Right forelimb (tissue), 1 donor: Measurements from ENCODE around the gene AKAP12.
"Not testable (repeated sequence)": the region's sequence is repeated elsewhere in the genome, so short reads cannot be mapped to it uniquely, and the experiment has no call there.

Source experiments
- DNase-seq: peaks from one replicate; pipeline ENCODE4 v3.0.0-alpha.2; 2018

The AKAP12 gene

GRCh38 chr6:151313066-151313491, 73.3 kb downstream of the AKAP12 start:
- no peak for DNase-seq

GRCh38 chr6:151315661-151316060, 75.9 kb downstream of the AKAP12 start:
- DNase-seq = not testable (repeated sequence)

GRCh38 chr6:151317103-151317994, 77.6 kb downstream of the AKAP12 start:
- no peak for DNase-seq

- DNase-seq = no peak
These were observed 78.2 kb downstream of the AKAP12 start for GRCh38 chr6:151317995-151318365.

GRCh38 chr6:151320140-151320539, 80.4 kb downstream of the AKAP12 start:
- no peak for DNase-seq

- DNase-seq = no peak
These were observed 81.7 kb downstream of the AKAP12 start for GRCh38 chr6:151321438-151321837.

GRCh38 chr6:151322570-151322969, 82.8 kb downstream of the AKAP12 start:
- no peak for DNase-seq

DNA sequence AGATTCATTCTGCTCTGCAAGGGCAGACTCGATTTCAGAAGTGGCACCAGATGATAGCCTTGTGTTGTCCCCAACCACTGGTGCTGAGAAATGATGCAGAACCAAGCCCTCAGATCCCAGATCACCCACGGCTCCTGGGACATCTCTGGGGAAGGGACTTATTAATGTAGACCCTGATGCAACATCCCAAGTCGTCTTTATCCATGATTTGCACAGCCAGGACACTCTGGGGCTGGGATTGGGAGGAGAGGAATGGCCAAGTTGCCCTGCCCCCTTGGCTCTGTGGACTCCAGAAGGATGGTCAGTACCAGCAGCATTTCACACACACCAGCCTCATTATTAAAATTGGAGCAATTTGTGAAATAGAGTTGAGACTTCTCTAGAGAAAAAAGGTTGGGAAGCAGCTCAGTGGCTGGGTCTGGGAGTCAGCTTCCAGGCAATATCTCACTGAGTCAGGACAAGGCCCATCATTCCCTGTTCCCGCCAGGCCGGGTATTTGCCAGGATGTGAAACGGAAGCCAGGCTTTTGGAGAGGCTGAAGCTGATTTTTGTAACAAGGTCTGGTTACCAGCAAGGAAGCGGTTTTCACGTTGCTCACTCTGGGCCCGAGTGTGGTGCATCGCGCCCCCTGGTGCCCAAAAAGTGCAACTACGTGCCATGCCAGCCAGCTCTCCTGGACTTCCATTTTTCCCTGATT, 84.2 kb downstream of the AKAP12 start:
- DNase-seq = peak; percentile 95

DNA sequence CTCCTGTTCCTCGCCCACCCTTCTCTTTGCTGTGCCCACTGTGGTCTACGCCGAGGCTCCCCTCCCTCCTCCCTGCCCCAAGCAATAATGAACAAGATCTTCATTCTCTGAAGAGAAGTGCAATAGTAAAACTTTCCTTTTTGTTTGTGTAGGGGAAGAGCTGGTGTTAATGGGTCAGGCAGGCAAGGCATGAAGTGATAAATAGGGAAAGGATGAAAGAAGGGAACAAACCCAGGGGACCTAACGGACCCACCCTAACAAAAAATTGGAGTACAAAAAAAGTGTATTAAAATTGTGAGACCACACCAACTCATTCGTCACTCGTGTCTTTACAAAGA, 84.7 kb downstream of the AKAP12 start:
- no peak for DNase-seq

DNA sequence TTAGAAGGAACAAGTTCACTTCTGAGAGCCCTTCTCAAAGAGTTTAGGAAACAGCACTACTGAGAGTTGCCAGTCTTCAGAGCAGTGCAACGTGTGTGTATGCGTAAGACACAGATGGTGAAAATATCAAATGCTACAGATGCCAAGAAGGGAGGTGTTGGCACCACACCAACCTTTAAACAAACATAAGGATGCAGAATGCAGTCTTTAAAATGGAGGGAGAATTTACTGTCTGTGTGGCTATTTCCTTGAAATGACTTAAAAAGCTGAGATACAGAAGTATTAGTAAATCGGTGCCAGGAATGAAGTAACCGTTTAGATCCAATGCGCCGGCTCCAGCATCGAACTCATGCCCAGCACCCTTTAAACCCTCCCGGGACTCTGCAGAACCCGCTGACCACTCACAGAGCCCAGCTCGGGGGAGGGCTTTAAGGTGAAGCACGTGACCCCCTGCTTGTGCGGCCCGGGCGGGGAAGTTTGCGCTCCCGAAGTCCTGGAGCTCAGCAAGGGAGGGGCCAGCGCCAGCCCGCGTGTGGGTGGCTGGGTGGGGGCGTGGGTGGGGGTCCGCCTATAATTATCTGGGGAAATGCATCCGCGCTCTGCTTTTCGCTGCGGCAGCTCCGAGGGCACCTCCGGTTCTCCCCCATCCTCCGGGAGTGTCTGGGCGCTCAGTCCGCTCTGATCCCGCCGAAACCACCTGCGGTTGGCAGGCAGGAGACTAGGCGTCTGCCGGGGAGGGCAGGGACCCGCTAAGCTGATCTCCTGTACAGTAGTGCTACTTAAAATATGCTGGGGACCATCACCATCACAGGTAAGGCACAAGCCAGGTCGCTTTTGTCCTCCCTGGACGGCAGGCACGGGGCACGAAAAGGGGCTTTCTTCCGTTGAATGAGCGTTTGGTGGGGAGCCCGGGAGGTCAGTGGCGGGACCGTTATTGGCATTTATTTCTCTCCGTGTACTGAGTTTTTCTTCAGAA, 85.6 kb downstream of the AKAP12 start:
- peak; percentile 80 for DNase-seq

DNA sequence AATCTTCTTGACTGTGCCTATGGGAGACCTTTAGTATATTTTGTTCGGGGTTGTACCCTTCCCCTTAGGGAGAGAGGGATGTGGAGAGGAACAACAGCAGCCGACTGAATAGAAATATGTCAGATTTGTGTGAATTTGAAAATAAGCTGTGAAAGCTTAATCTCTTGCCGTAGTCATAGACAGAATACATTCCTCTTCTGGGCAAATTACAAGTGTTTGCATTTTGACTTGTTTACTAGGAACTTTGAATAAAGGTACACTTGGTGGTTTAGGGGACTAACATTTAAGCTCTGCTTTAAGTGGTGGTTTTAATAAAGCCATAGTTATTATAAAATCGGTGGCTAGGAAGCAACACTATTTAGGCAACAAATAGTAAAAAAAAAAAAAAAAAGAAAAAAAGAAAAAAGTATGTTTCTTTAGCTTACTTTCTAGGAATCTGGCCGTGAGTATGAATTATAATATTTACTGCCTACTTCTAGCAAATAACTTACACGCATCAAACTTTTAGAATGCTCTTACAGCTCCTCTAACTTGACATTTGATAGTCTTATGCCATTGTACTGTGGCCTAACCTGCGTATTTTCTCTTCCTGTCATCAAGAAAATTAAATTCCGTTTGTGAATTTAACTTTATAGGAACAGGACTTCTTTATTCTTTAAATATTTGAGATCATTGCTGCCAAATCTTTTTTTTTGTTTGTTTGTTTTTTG, 86.5 kb downstream of the AKAP12 start:
- DNase-seq = no peak

DNA sequence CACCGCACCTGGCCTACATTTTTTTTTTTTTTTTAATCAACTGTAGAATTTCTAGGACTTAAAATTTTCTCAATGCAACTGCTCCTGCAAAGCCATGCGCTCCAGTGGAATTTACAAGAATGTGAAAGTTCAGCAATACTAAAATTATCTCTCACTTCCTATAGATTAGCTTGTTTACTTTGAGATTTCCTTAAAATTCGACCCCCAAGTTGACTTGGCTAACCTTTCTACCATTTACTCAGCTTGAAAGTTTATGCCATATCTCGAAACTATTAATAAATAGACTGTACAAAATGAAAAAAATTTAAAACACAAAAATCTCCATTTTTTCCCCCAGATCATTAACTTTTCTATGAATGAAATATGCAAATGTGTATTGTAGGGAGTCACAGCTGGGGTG, 87.3 kb downstream of the AKAP12 start:
- DNase-seq = no peak

GRCh38 chr6:151330130-151330696, 90.4 kb downstream of the AKAP12 start:
- no peak for DNase-seq

DNA sequence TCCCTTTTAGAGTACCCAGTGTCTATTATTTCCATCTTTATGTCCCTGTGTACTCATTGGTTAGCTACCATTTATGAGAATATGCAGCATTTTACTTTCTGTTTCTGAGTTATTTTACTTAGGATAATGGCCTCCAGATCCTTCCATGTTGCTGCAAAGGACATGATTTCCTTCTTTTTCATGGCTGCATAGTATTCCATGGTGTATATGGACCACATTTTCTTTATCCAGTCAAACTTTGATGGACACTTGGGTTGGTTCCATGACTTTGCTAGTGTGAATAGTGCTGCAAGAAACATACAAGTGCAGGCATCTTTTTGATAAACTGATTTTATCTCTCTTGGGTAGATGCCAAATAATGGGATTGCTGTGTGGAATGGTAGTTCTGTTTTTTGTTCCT, 96.2 kb downstream of the AKAP12 start:
- DNase-seq = no peak

DNA sequence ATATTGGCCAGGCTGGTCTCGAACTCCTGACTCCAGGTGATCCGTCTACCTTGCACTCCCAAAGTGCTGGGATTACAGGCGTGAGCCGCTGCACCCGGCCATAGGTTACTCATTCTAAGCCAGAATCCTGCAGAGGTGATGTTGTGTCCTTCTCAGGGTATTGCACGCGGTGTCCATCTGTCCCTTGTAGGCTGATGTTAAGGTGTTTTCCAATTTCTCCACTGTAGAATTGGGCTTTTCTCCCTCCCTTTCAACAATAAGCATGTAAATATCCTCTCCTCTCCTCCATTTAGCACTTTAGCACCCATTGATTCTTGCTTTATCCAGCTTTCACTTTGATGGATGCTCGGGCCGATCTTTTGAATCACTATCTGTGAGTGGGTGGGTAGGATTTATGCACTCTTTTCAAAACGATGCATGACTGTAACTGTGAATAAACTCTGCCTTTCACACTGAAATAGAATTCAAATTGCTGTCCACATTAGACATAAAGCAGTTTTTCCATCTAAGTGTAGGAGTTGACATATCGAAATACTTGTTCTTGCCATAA, 99.0 kb downstream of the AKAP12 start:
- DNase-seq = no peak

- no peak for DNase-seq
These were observed 99.6 kb downstream of the AKAP12 start for GRCh38 chr6:151339369-151339768.

DNA sequence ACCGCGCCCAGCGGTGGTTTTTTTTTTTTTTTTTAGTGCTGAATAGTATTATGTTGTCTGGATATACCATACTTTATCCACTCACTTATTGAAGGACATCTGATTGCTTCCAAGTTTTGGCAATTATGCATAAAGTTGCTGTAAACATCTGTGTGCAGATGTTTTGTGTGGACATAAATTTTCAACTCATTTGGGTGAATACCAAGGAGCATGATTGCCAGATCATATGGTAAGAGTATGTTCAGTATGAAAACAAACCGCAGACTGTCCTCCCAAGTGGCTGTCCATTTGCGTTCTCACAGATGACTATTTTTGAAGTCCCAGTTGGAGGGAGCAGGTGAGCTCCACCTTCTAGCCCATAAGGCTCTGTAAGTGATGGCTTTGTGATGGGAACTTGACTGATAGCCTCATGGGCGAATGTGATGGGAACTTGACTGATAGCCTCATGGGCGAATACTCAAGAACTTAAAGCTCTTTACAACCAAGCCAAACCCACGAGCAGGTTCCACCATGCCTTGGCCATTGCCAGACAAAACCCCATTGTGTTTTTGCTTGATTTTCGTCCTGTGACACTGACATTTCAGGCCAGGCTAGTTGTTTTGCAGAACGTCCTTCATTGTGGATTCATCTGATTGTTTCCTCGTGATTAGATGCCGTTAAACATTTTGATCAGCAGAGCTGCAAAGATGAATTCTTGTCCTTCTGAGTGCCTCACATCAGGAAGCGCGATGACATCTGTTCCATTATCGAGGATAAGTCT, 100.6 kb downstream of the AKAP12 start:
- DNase-seq = no peak

DNA sequence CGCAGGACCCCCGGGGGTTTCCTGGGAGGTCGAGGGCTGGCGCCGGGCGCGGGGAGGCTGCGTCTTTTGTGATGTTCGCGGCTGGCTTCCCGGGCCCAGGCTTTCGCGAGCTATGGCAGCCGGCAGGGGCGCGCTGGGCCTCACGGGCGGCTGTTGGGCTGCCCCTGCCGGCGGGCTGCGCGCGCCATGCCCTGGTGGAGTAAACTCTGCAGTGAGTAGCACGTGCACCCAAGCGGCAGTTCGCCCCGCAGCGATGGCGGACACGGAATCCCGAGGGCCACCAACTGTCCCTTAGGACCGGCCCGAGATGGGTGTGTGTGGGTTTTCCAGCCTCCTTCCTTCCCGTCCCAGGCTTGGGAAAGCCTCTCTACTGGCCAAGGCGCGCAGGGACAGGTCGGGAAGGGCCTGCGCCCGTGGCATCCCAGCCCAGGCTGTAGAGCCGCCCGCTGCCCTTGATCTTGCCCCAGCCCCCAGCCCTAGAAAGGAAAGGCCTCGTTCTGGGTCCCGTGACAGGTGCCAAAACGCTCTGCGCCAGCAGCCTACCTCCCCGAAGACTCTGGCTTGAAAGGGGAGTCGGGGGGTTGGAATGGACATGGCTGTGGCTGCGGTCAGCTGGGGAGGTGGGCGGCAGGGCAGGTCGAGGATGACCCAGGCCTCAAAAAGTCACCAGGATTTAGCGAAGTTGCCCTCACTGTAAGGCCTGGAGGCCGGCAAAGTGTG, 101.9 kb downstream of the AKAP12 start:
- DNase-seq = no peak

GRCh38 chr6:151342750-151343149, 103.0 kb downstream of the AKAP12 start:
- not testable (repeated sequence) for DNase-seq

- no peak for DNase-seq
These were observed 110.0 kb downstream of the AKAP12 start for GRCh38 chr6:151349651-151350270.
